Measurements from ENCODE around the gene MFSD11.
A peak's percentile ranks its signal among the peaks of the same experiment; 100 is the strongest.
"Not testable (repeated sequence)": the region's sequence is repeated elsewhere in the genome, so short reads cannot be mapped to it uniquely, and the experiment has no call there.

The MFSD11 gene

GRCh38 chr17:76752006-76752405, 14.1 kb downstream of the MFSD11 start:
- no peak for DNase-seq

- no peak for DNase-seq
Measured at GRCh38 chr17:76753061-76753961, 15.4 kb downstream of the MFSD11 start.

GRCh38 chr17:76755285-76755684, 17.4 kb downstream of the MFSD11 start:
- DNase-seq: peak; percentile 20

GRCh38 chr17:76757256-76757655, 19.3 kb downstream of the MFSD11 start:
- DNase-seq: no peak

- no peak for DNase-seq
Measured at GRCh38 chr17:76758570-76758969, 20.7 kb downstream of the MFSD11 start.

- DNase-seq: peak; percentile 78
Measured at GRCh38 chr17:76772842-76773525, 35.1 kb downstream of the MFSD11 start.

- no peak for DNase-seq
Measured at GRCh38 chr17:76775021-76775600, 37.2 kb downstream of the MFSD11 start.

- DNase-seq: no peak
Measured at GRCh38 chr17:76781056-76781982, 43.4 kb downstream of the MFSD11 start.

- no peak for DNase-seq
Measured at GRCh38 chr17:76783146-76783545, 45.2 kb downstream of the MFSD11 start.

GRCh38 chr17:76784926-76785325, 47.0 kb downstream of the MFSD11 start:
- DNase-seq: no peak

GRCh38 chr17:76787866-76788265, 49.9 kb downstream of the MFSD11 start:
- DNase-seq: not testable (repeated sequence)

GRCh38 chr17:76789235-76789788, 51.4 kb downstream of the MFSD11 start:
- DNase-seq: no peak

GRCh38 chr17:76791053-76791980, 53.4 kb downstream of the MFSD11 start:
- DNase-seq: peak; percentile 64

GRCh38 chr17:76792348-76792747, 54.4 kb downstream of the MFSD11 start:
- no peak for DNase-seq

- DNase-seq: peak; percentile 75
Measured at GRCh38 chr17:76793775-76794174, 55.9 kb downstream of the MFSD11 start.

GRCh38 chr17:76796081-76796480, 58.2 kb downstream of the MFSD11 start:
- no peak for DNase-seq

GRCh38 chr17:76797241-76797840, 59.4 kb downstream of the MFSD11 start:
- no peak for DNase-seq

- DNase-seq: no peak
Measured at GRCh38 chr17:76801706-76802105, 63.8 kb downstream of the MFSD11 start.

- DNase-seq: no peak
Measured at GRCh38 chr17:76805319-76805718, 67.4 kb downstream of the MFSD11 start.

- not testable (repeated sequence) for DNase-seq
Measured at GRCh38 chr17:76806151-76806550, 68.2 kb downstream of the MFSD11 start.

- DNase-seq: not testable (repeated sequence)
Measured at GRCh38 chr17:76806767-76807166, 68.8 kb downstream of the MFSD11 start.
